Liver (tissue), 9 donors: ENCODE data around the gene MSI2. TPM values are rescaled to one million over a fixed set of nuclear protein-coding genes. Genes with fewer than 3 reads are reported as not detected.

ENCODE experiments used
- DNase-seq: peaks from one replicate; pipeline ENCODE4 v3.0.0-alpha.2; 2017; ENCODE audit warnings: low spot score
- H3K27ac ChIP-seq, 2 donors: one replicate each; pipeline ENCODE4 v1.7.0; 2013; ENCODE audit warnings: inconsistent platforms in 2 of 2, low read length in 2 of 2, control low read depth in 1 of 2, low read depth in 1 of 2, mild to moderate bottlenecking in 1 of 2
- H3K27me3 ChIP-seq, 4 donors: one replicate each; pipeline versions ENCODE4 v1.6.1 to v1.7.0; 2013; ENCODE audit warnings: low read length in 3 of 4, inconsistent platforms in 1 of 4, mild to moderate bottlenecking in 1 of 4, moderate library complexity in 1 of 4; ENCODE audit not compliant: control insufficient read depth in 4 of 4, insufficient read depth in 4 of 4
- H3K36me3 ChIP-seq, 4 donors: one replicate each; pipeline versions ENCODE4 v1.6.1 to v1.7.0; 2013; ENCODE audit warnings: low read length in 3 of 4, mild to moderate bottlenecking in 3 of 4, low read depth in 1 of 4, moderate library complexity in 1 of 4; ENCODE audit not compliant: control insufficient read depth in 4 of 4, insufficient read depth in 3 of 4
- H3K4me1 ChIP-seq, 4 donors: one replicate each; pipeline versions ENCODE4 v1.6.1 to v1.7.0; 2013; ENCODE audit warnings: low read length in 3 of 4, mild to moderate bottlenecking in 3 of 4, moderate library complexity in 1 of 4; ENCODE audit not compliant: control insufficient read depth in 4 of 4, insufficient read depth in 4 of 4
- H3K4me3 ChIP-seq, 3 donors: one replicate each; pipeline versions ENCODE4 v1.6.1 to v1.7.0; 2013; ENCODE audit warnings: low read length in 3 of 3, control low read depth in 1 of 3, low read depth in 1 of 3, mild to moderate bottlenecking in 1 of 3
- H3K9ac ChIP-seq, 2 donors: one replicate each; pipeline ENCODE4 v1.7.0; 2013; ENCODE audit warnings: low read length in 2 of 2, mild to moderate bottlenecking in 2 of 2, moderate library complexity in 2 of 2, control low read depth in 1 of 2, low read depth in 1 of 2
- H3K9me3 ChIP-seq, 4 donors: one replicate each; pipeline versions ENCODE4 v1.6.1 to v1.7.0; 2013; ENCODE audit warnings: low read length in 3 of 4; ENCODE audit not compliant: control insufficient read depth in 4 of 4
- FOXA2 ChIP-seq: IDR thresholded peaks from 2 replicates; pipeline ENCODE4 v1.6.1; 2016; ENCODE audit warnings: antibody characterized with exemption
- HNF4G ChIP-seq: IDR thresholded peaks from 2 replicates; pipeline ENCODE4 v1.6.1; 2016; ENCODE audit warnings: antibody characterized with exemption
- JUND ChIP-seq, 2 donors: IDR thresholded peaks; 2 replicates each; pipeline ENCODE4 v1.6.1; 2016; ENCODE audit warnings: antibody characterized with exemption in 2 of 2
- NR2F2 ChIP-seq: IDR thresholded peaks from 2 replicates; pipeline ENCODE4 v1.6.1; 2016; ENCODE audit warnings: antibody characterized with exemption
- RAD21 ChIP-seq, 2 donors: IDR thresholded peaks; 2 replicates each; pipeline ENCODE4 v1.6.1; 2016; ENCODE audit warnings: antibody characterized with exemption in 2 of 2, mild to moderate bottlenecking in 2 of 2
- RXRA ChIP-seq, 2 donors: IDR thresholded peaks; 2 replicates each; pipeline ENCODE4 v1.6.1; 2017 to 2018; ENCODE audit warnings: antibody characterized with exemption in 2 of 2, mild to moderate bottlenecking in 1 of 2
- SP1 ChIP-seq: IDR thresholded peaks from 2 replicates; pipeline ENCODE4 v1.6.1; 2018; ENCODE audit warnings: antibody characterized with exemption, mild to moderate bottlenecking
- TAF1 ChIP-seq: conservative IDR thresholded peaks from 2 replicates; pipeline ENCODE4 v1.6.1; 2016; ENCODE audit warnings: antibody characterized with exemption, mild to moderate bottlenecking
- WGBS: extraction: QIAGEN DNeasy Blood & Tissue Kit; methylation state at CpG from one replicate; pipeline ENCODE4 v1.1.7; 2013; 5-methylcytosine and 5-hydroxymethylcytosine counted together
- polyA plus RNA-seq, 2 donors: library from polyadenylated mRNA; stranded (reverse) in 1 of 2; unstranded in 1 of 2; fragments of 200-250 nt in 1 of 2; fragments of >200 nt in 1 of 2; fragmentation: Nextera tagmentation in 1 of 2; extraction: Ambion mirVana in 1 of 2; gene quantifications; one replicate each; pipeline versions ENCODE4 v1.2.1 to v1.2.3, GENCODE V29; 2013 to 2015
- total RNA-seq, 2 donors: library from RNA; depleted of rRNA; stranded (reverse); fragments of >200 nt; gene quantifications; one replicate each; pipeline ENCODE4 v1.2.3, GENCODE V29; 2014
- TF ChIP-seq, protein P1 (sequence below): IDR thresholded peaks from 2 replicates; pipeline ENCODE4 v1.6.1; 2016; ENCODE audit warnings: antibody characterized with exemption
- TF ChIP-seq, protein P2 (sequence below): IDR thresholded peaks from 2 replicates; pipeline ENCODE4 v1.6.1; 2016; ENCODE audit warnings: antibody characterized with exemption
- TF ChIP-seq, protein P3 (sequence below): IDR thresholded peaks from 2 replicates; pipeline ENCODE4 v1.6.1; 2016; ENCODE audit warnings: antibody characterized with exemption
- donor health status: healthy.
- donor health status: healthy.
- donor health status: healthy.
- donor health status: healthy.
- donor health status: healthy.

MSI2 gene
- total and polyA plus RNA-seq, 4 donors, result 5.7 to 15.6 (median 9.2) TPM

DNA sequence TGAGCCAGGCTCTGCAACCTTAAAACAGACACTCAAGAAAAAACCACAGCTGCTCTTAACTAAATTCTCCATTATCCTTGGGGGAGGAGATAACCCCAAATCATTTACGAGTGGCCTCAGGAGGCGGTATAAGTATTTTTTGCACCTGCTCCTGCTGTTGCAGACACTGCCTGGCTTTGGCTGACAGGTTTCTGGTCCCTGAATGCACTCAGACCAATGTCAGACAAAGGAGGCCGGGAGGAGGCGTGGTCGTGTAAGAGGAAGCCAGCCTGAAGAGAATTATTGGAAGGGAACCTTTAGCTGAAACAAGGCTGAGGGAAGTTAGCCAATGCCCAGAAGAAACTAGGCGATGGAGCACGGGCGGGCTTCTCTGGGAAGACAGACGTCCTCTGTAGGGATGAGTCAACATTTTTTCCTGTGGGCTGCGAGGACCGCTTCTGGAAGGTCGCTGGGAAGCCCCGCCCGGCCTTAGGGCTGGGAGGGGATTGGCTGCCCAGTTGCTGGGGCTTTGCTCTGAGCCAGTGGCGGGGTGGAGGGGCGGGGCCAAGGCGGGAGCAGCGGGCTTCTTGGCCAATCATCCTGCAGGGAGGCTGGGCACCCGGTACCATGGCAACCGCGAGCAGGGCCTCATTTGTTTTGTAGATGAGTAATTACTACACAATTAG is 406.5 kb downstream of the MSI2 start:
- Histone ChIP-seq H3K27me3 (no peaks in the 10 kb centered on the region), H3K27ac (peak overlapping the region in 1 of 2 donors; percentile 44), H3K36me3 (no peaks in the 10 kb centered on the region), H3K4me3 (no peak overlapping the region), H3K9ac (no peak overlapping the region), H3K9me3 (no peaks in the 10 kb centered on the region), H3K4me1 (no peaks in the 10 kb centered on the region)
- peak; percentile 84 for DNase-seq
- 59% methylated on average over 21 of the region's 21 CpGs for WGBS
- TF ChIP-seq JUND (IDR thresholded peaks at IDR 0.05) (peak; percentile 37 to 46), HNF4G (no peak), RAD21 (IDR thresholded peaks at IDR 0.05) (peak; percentile 15 to 33), SP1 (peak; percentile 53)
- TF ChIP-seq, protein P1, sequence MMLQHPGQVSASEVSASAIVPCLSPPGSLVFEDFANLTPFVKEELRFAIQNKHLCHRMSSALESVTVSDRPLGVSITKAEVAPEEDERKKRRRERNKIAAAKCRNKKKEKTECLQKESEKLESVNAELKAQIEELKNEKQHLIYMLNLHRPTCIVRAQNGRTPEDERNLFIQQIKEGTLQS, result no peak
- TF ChIP-seq, protein P2, sequence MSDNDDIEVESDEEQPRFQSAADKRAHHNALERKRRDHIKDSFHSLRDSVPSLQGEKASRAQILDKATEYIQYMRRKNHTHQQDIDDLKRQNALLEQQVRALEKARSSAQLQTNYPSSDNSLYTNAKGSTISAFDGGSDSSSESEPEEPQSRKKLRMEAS, result no peak

DNA sequence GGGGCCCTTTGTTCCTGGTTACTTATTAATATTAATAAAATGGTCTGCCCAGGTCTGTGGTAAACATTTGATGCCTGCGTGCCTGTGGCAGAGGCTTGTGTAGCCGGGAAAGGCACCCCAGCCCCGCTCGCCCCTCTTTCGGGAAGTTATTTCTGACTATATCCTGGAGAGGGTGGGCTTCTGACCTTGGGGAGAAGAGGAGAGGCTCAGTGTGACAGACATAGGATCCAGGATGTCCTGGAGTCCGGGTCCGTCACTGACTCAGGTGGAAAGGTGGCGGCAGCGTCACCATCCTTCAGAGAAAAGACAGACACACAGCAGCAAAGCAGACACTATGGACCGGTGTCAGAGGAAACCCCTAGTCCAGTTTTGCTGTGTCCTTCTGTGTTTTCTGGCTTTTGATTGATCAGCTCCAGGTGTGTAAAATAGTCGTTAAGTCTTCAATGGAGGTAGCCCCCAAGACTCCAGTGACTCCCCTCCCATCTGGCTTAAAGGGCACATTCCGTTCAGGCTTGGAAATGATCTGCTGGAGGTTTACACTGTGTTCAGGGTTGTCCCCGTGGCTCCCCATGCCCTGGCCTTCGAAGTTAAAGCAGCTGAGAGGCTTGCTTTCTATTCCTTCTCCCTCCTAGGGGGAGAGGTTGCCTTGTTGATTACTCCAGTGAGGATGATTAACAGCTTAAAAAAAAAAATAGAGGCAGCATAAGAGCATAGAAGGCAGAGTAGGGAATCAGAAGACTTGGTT is 407.2 kb downstream of the MSI2 start:
- no peaks in the 10 kb centered on the region for H3K36me3 ChIP-seq
- 92% methylated on average over 14 of the region's 14 CpGs for WGBS
- no peak overlapping the region for H3K9ac ChIP-seq
- DNase-seq, result no peak
- TF ChIP-seq FOXA2 (no peak), RXRA (IDR thresholded peaks at IDR 0.05) (no peak)
- TF ChIP-seq, protein P2, result no peak
- TF ChIP-seq, protein P3, sequence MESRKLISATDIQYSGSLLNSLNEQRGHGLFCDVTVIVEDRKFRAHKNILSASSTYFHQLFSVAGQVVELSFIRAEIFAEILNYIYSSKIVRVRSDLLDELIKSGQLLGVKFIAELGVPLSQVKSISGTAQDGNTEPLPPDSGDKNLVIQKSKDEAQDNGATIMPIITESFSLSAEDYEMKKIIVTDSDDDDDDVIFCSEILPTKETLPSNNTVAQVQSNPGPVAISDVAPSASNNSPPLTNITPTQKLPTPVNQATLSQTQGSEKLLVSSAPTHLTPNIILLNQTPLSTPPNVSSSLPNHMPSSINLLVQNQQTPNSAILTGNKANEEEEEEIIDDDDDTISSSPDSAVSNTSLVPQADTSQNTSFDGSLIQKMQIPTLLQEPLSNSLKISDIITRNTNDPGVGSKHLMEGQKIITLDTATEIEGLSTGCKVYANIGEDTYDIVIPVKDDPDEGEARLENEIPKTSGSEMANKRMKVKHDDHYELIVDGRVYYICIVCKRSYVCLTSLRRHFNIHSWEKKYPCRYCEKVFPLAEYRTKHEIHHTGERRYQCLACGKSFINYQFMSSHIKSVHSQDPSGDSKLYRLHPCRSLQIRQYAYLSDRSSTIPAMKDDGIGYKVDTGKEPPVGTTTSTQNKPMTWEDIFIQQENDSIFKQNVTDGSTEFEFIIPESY, result no peak
- no peaks in the 10 kb centered on the region for H3K27me3 ChIP-seq
- no peaks in the 10 kb centered on the region for H3K4me1 ChIP-seq
- H3K27ac ChIP-seq, result peak overlapping the region in 1 of 2 donors; percentile 13
- no peaks in the 10 kb centered on the region for H3K9me3 ChIP-seq
- H3K4me3 ChIP-seq, result no peak overlapping the region

DNA sequence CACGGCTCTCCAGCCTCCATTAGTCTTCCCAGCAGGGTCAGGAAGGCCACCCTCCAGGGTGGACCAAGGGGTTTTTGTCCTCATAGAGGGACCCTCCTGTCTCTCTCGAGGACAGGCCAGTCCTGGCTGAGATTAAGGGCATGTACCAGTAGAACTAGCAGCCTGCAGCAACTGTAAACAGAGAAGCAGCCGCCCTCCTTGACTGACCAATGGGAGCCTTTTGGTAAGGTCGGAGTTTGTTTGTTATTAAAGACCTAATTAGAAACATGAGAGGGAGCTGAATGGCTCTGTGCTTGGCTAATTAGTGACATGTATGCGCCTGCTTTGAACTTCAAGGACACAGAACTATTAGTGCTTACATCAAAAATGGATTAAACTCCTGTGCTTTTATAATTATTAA is 408.8 kb downstream of the MSI2 start:
- Histone ChIP-seq H3K27ac (no peak overlapping the region), H3K9ac (no peak overlapping the region), H3K27me3 (no peaks in the 10 kb centered on the region), H3K4me1 (no peaks in the 10 kb centered on the region), H3K4me3 (no peak overlapping the region), H3K36me3 (no peaks in the 10 kb centered on the region), H3K9me3 (no peaks in the 10 kb centered on the region)
- WGBS, result 76% methylated on average over 5 of the region's 5 CpGs
- no peak for DNase-seq
- TF ChIP-seq SP1 (peak; percentile 27), NR2F2 (peak; percentile 14), TAF1 (no peak)
- TF ChIP-seq, protein P3, result no peak
